ENCODE measurements around the gene DDIAS.
"Not testable (repeated sequence)": the region's sequence is repeated elsewhere in the genome, so short reads cannot be mapped to it uniquely, and the experiment has no call there.

The DDIAS gene

GRCh38 chr11:82890936-82891335 is 10.6 kb upstream of the DDIAS start:
- DNase-seq (ENCODE audit: low read depth) = no peak

GRCh38 chr11:82892611-82893169 is 8.8 kb upstream of the DDIAS start:
- DNase-seq (ENCODE audit: low read depth) = no peak

- no peak for DNase-seq (ENCODE audit: low read depth)
Measured at GRCh38 chr11:82895437-82896091, 6.0 kb upstream of the DDIAS start.

DNA sequence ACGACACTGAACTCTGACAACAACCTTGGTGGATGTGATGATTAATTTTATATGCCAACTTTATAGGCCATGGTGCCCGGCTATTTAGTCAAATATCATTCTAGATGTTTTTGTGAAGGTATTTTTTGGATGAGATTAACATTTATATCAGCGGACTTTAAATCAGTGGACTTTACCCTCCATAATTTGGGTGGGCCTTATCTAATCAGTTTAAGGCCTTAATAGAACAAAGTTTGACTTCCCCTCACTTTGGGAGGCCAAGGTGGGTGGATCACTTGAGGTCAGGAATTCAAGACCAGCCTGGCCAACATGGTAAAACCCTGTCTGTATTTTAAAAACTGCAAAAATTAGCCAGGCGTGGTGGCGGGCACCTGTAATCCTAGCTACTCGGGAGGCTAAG is 5.4 kb upstream of the DDIAS start:
- no peak for DNase-seq (ENCODE audit: low read depth)

GRCh38 chr11:82898241-82898640 is 3.3 kb upstream of the DDIAS start:
- no peak for DNase-seq (ENCODE audit: low read depth)

GRCh38 chr11:82899186-82899820 is 2.2 kb upstream of the DDIAS start:
- DNase-seq (ENCODE audit: low read depth) = no peak

DNA sequence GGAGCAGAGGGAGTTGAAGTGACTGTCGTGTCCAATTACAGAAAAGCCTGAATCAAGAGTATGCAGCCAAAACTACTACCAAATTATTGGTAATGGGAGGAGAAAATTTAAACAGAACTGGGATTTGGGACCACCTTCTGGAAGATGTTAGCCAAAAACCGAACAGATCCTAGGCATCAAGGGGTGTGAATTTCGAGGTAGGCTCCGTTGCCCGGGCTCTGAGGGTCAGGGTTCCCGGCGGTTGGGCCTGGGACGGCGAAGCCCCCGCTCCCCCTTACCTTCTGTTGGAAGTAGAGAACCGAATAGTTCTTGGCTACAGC is 1.6 kb upstream of the DDIAS start:
- no peak for DNase-seq (ENCODE audit: low read depth)

DNA sequence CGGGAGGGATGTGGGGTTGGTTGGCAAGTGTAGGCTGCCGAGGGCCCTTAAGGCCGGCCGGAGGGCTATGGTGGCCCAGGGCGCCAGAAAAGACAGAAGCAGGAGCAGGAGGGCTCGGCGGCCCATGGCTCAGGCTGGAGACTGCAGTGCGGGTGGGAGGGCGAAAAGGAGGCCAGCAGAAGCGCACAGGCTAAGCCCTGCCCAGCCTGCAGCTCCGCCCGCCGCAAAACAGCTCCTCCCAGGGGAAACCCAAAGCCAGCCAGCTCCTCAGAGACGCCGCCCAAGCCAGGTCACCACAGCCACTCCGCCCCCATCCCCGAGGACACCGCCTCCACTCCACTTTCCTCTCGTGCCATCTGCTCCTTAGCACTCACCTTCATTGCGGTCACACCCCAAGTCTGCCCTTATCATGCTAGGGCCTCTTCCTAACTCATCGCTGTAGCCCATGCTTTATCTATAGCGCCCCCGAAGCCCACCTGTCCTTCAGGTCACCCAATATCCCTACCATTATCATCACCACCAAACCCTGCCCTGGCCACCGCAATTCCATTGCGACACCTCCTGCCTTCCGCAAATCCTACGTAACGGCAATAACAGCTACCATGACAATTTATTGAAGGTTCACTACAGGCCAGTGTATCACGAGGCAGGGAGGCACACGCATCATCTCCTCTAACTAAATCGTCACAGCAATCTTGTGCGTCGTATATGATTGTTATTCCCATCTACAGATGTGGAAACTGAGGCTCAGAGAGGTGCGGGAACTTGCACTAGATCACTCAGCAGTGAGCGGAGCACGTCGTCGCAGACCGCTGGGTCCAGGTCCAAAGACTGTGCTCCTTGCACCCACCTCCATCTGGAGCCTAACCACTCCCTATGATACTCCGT is 1.0 kb upstream of the DDIAS start, which contains the start of gene PRCP:
PRCP (minus strand) TSS at position 154 of the 888 bp plus-strand sequence; CDS start at position 126, 28 bp downstream.
- DNase-seq (ENCODE audit: low read depth) = peak; percentile 86

DNA sequence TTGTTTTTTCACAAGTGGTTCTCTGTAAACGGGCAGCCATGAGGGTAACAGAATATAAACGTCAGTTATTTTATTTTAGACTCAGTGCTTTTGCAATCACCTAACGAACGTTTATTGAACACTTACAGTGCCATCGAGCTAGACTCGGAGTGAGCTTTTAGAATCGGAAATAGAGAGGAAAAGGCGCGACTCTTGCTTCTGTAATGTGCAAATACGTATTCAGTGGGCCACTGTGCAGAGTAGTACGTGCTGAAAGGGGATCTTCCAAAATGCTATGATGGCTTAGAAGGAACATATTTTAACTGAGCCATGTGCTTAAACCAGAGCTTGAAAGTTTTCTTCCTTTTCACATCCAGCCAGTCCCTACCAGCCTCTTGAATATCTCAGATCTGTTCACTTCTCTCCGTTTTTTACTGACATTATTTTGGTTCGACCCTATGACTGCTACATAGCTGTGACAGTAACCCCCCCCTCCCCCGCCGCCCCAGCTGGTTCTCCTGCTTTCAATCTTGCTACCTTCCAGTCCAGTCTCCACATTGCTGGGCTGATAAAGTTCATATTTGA is 468 bp downstream of the DDIAS start:
- no peak for DNase-seq (ENCODE audit: low read depth)

DNA sequence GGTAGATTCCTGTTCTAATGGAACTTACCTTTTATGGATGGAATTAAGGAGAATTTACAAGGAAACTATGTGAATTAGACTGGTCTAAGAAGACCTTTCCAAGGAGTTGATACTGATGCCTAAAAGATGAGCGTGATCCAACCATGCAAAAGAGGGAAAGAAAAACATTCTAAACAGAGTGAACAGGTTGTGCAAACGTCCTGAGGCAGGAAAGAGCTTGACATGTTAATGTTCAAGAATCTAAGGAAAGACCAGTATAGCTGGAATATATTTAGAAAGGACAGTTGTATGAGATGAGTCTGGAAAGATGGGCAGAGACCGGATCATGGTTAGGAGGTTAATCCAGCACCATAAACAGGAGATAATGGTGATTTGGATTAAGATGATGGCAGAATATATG is 1.3 kb downstream of the DDIAS start:
- DNase-seq (ENCODE audit: low read depth) = no peak

DNA sequence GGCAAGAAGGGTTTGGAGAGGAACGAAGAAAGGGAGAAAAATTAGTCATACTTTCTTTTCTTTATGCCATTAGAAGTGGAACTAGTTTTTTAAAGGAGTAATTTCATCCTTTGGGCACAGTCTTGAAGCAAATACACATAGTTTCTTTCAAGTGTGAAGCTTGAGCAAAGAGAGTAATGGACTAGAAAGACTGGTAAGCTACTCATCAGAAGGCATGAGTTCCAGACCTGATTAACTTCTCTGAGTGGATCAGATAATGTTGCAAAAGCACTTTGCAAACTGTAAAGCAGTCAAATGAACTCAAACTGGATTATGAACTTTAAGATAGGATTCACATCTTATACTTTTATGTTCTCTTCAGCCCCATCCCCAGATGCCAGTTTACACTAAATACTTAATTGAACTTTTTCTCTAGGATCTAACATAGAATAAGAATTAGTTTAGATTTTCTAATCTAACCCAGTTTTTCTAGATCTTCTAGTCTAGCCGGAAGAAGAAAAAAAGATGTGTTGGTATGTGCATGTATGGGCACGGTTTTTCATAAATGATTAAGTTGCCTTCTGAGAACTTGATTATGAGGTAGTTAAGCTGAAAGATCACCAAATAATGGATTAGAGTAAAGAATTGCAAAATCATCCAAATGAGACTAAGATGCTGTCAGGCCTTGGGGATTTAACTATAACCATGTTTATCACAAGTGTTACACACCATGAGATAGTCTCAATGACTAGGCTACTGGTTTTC is 2.5 kb downstream of the DDIAS start:
- no peak for DNase-seq (ENCODE audit: low read depth)

DNA sequence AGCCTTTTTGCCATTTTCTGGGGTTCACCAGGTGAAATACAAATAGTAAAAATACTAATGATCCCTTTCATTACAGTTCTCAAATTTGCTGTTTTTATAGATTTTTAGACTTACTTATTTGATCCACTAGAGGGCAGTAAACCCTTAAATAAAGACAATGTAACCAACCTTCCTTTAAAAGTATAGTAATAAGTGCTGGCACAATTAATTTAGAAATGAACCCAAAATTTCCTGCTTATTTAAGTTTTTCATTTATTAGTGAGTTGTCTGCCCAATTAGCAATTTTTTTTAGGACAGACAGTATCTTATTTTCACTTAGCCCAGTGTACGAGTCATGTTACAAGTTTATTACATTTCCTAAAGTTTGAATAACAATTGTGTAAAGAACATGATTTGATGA is 4.7 kb downstream of the DDIAS start:
- DNase-seq (ENCODE audit: low read depth) = no peak

- DNase-seq (ENCODE audit: low read depth) = no peak
Measured at GRCh38 chr11:82906931-82907330, 5.4 kb downstream of the DDIAS start.

DNA sequence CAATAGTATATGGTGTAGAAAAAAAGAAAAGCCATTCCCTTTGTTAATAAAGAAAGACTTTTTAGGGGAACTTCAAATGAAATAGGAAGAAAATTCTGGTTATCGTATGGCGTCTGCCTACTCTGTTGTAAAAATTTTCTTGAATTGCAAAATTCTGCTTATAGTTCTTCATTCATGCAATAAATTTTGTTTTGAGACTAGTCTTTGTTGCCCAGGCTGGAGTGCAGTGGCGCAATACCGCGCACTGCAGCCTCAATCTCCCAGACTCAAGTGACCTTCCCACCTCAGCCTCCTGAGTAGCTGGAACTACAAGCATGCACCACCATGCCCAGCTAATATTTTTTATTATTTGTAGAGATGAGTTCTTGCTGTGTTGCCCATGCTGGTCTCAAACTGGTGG is 5.8 kb downstream of the DDIAS start:
- no peak for DNase-seq (ENCODE audit: low read depth)

- no peak for DNase-seq (ENCODE audit: low read depth)
Measured at GRCh38 chr11:82908311-82908710, 6.8 kb downstream of the DDIAS start.

DNA sequence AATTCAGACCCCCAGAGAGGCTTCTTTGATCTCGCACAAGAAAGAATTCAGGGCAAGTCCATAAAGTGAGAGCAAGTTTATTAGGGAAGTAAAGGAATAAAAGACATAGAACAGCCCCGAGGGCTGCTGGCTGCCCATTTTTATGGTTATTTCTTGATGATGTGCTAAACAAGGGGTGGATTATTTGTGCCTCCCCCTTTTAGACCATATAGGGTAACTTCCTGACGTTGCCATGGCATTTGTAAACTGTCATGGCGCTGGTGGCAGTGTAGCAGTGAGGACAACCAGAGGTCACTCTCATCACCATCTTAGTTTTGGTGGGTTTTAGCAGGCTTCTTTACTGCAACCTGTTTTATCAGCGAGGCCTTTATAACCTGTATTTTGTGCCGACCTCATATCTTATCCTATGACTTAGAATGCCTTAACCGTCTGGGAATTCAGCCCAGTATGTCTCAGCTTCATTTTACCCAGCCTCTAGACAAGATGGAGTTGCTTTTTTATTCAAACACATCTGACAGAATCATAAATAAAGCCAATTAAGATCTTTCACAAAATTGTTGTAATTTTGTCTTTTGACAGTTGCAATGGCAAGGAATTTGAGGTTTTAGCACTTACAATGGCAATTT is 7.6 kb downstream of the DDIAS start:
- DNase-seq (ENCODE audit: low read depth) = no peak

DNA sequence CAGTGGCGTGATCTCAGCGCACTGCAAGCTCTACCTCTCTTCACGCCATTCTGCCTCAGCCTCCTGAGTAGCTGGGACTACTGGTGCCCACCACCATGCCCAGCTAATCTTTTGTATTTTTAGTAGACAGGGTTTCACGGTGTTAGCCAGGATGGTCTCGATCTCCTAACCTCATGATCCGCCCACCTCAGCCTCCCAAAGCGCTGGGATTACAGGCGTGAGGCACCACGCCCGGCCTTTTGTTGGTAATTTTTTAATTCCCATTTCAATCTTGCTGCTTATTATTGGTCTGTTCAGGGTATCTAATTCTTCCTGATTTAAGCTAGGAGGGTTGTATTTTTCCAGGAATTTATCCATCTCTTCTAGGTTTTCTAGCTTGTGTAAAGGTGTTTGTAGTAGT is 18.2 kb downstream of the DDIAS start:
- DNase-seq (ENCODE audit: low read depth) = not testable (repeated sequence)

GRCh38 chr11:82920227-82920626 is 18.7 kb downstream of the DDIAS start:
- not testable (repeated sequence) for DNase-seq (ENCODE audit: low read depth)

- not testable (repeated sequence) for DNase-seq (ENCODE audit: low read depth)
Measured at GRCh38 chr11:82922396-82923173, 21.0 kb downstream of the DDIAS start.

GRCh38 chr11:82924522-82925224 is 23.1 kb downstream of the DDIAS start:
- no peak for DNase-seq (ENCODE audit: low read depth)

All from stimulated activated CD8-positive, alpha-beta memory T cell treated with anti-CD3 and anti-CD28 coated beads, Interleukin-12 subunit alpha, Interleukin-12 subunit beta, amount 100 ng/mL, for 1 hour (primary cell).